GM21528 (cell line): ENCODE results near the gene ADAMTS2.

Experiments
- ATAC-seq: cut with Tn5 transposase; IDR thresholded peaks from one replicate; pipeline ENCODE4 v1.9.1; 2021; ENCODE audit warnings: mild to moderate bottlenecking, moderate library complexity; ENCODE audit not compliant: unreplicated experiment, low FRiP score

Gene ADAMTS2

DNA sequence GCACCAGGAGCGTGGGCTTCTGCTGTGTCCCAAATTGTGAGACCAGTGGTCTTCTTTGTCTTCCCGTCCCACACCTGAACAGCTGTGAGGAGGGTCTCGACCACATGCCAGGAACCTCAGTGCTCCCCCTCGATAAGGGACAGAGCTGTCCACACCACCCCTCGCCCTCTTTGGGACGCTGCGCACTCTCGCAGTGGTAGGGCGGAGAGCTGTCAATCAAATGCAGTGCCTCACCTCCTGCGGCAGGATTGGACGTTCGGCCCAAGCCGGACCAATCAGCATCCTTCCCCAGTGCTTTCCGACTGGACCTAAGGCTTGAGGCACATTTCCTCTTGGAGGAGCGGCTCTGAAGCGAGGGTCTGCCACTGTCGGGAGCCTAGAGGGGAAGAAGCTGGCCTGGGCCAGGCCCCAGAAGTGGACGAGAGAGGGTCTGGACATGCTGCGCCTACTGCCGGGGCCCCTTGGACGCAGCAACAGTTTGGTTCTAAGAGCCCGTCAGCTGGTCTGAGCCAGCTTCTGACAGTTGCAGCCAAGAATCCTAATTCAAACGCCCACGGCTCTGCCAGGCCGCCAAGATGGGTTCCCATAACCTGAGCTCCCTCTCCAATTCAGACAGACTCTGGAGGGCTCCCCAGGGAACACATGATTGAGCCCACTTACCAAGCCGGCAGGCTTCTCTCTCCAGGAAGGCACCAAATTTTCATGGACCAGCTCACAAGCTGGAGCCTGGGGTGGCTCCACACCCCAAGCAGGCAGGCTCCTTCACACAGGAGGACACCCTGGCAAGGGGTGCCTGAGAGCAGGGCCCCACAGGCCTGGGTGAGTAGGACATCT is 28.1 kb upstream of the ADAMTS2 start:
- no peak for ATAC-seq

DNA sequence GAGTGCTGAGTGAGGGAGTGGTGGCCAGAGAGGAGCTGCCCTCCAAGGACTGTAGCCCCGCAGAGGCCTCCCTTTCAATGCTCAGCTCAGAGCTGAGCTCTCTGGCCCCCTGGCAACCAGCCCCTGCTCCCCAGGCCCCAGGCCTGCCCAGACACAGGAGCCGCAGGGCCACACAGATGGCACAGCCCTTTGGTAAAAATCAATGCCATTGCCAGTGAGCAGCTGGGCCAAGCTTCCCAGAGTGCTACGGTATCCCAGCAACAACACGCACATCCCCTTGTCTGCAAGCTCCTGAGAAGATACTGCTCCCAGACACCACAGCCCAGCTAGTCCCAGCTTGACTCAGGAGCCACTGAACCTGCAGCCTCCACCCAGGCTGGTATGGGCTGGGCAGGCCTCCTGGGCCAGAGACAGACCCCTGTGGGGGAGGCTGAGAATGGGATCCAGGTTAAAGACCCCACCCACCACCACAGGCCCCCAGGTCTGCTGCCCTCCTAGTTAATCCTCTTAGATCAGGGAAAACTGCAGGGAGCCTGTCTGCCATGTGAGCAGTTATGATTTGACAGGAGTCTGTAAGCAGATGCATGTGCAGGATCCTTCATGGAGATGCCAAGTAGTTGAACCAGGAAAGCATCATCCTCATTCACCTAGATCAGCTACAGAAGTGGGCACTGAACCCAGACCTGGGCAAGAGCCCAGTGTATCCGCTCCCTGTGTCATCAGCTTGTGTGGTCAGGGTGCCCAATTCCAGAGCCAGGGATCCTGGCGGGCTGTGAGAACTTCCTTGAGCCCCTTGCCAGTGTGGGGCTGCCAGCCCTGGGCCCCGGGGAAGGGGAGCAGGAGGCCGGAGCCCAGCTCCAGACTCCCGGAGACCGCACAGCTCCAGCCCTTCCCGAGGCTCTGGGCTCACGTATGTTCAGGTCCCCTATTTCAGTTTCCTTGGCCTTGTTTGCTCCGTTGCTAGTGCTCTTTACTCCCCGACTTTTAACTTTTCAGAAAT is 26.7 kb upstream of the ADAMTS2 start:
- ATAC-seq = no peak

DNA sequence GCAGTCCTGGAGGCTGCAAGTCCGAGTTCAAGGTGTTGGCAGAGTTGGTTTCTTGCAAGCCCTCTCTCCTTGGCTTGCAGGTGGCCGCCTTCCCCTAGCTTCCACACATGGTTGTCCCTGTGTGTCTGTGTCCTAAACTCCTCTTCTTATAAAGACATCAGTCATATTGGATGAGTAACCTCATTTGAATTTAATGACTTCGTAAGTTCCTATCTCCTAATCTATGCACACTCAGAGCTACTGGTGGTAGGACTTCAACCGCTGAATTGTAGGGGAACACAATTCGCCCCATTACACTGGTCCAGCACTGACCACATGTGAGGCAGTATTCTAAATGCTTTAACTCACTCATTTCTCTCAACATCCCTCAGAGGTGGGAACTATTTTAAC is 25.9 kb upstream of the ADAMTS2 start:
- no peak for ATAC-seq

DNA sequence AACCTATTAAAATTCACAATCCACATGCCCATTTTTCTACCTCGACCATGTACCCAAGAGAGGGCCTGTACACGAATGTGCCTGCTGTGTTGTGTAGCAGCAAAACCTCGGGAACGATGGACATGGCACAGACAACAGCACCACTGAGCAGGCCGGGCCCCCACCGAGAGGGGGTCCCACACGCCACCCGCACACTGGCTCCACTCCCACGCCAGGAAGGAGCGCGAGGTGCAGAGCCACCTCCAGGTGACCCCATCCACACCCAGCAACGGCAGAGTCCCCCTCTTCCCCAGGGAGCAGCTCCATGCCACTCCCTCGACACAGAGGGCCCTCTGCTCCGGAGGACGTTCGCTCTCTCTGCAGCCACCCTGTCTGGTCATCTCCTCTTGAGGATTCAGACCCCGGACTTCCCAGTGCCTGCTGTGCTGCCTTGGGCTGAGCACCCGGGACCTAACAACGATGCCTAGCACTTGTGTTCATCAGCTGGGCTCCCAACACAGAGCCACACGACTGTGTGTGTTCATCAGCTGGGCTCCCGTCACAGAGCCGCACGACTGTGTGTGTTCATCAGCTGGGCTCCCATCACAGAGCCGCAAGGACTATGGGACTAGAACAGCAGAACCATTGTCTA is 25.3 kb upstream of the ADAMTS2 start:
- no peak for ATAC-seq

- ATAC-seq = no peak
These were observed 24.2 kb upstream of the ADAMTS2 start for GRCh38 chr5:179369530-179369884.

DNA sequence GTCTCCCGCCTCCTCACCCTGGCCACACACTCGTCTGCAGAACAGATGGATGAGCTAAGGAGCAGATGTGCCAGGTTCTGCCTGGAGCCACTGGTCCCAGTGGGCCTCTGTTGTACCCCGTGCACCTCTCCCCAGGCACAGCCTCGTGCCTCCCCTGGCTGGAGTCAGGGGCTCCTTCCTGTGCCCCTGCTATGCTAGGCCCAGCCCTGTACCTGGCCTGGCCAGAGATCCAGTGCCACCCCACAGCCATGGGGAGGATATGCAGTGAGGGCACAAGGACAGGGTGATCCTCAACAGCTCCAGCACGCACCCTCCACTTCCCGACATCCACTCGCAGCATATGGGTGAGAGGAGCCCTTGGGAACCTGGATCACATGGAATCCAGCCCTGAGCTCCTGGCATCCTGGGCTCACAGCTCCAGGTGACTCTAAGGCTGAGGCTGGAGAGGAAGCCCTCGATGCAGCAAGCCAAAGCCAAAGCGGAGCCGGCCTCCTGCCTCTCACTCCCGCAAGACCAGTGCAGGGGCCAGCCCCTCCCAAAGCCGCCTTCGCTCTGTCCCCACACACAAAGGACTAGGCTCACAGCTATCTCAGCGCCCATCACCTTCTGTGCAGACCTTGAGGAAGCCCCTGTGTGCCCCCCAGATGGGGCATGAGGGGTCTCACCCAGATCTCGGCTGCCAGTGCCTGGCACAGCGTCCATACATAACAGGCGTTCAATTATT is 23.7 kb upstream of the ADAMTS2 start:
- no peak for ATAC-seq

- no peak for ATAC-seq
These were observed 23.0 kb upstream of the ADAMTS2 start for GRCh38 chr5:179368126-179368805.

GRCh38 chr5:179367491-179367890 is 22.2 kb upstream of the ADAMTS2 start:
- ATAC-seq = no peak

- no peak for ATAC-seq
These were observed 17.1 kb upstream of the ADAMTS2 start for GRCh38 chr5:179362355-179362754.

DNA sequence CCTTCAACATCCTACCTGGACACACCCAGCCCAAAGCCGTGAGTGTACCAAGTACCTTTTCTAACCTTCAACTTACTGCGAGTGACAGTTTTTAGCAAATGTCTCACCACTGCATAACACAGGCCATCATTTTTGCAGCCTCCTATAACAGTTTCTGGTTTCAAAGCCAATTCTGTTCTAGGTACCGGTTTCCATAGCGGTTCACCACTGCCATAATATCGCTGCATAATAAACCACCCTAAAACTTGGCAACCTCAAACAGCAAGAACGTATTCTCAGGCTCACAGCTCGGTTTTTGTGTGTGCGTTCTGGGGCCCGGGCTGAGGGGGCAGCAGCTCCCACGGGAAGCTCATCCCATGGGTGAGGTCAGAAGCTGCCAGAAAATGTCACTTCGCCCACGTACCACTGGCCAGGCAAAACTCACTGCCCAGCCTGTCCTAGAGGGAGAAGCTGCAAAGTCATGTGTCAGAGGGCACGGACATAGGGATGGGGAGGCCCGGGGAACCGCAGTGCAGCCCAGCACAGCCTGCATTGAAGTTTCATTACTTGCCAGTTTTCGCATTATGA is 15.9 kb upstream of the ADAMTS2 start:
- no peak for ATAC-seq

DNA sequence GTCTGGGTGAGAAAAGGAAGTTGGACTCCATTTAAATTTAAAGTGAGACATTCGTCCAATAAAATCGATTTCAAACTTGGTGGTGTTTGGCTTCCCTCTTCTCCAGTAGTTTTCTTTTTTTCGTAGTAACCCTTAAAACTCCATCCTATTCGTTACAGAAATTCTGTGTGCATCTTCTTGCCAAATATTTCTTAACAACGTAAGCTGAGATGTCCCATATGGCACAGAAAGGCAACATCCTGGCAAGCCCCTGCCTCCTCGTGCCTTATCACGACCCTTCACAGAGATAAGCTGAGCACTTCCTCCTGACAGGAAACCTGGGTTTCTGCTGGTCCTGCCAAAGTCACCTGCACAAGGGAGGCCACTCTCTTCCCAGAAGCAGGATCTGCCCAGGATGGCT is 11.8 kb upstream of the ADAMTS2 start:
- no peak for ATAC-seq

DNA sequence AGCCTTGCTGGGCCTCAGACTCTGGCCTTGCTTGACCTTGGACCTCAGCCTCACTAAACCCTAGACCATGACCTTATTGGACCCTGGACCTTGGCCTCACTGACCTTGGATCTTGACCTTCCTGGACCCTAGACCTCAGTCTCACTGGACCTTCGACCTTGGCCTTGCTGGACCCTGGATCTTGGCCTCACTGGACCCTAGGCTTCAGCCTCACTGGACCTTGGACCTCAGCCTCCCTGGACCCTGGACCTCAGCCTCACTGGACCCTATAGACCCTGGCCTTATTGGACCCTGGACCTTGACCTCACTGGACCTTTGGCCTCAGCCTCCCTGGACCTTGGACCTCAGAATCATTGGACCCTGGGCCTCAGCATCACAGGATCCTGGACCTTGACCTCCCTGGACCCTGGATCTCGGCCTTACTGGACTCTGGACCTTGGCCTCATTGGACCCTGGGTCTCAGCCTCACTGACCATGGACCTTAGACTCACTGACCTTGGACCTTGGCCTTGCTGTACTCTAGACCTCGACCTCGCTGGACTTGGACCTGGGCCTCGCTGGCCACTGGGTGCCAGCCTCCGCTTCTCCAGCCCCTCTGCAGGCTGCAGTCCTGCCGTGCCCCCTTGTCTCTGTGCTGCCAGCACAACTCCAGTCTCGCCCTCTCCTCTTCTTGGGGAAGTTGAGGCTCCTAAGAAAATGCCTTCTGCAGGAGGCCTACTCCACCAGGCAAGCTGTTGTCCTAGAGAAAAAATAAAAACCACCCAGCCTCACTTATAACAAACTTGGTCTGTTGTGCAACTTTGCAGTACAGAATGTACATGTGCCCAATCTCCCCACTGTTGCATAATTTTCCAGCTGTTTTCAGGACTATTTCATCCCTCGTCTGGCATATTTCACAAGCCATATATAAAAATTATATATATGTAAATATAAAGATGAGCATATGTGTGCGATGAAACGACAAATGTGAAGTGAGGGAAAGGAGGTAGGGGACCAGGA is 11.0 kb upstream of the ADAMTS2 start:
- ATAC-seq = no peak

DNA sequence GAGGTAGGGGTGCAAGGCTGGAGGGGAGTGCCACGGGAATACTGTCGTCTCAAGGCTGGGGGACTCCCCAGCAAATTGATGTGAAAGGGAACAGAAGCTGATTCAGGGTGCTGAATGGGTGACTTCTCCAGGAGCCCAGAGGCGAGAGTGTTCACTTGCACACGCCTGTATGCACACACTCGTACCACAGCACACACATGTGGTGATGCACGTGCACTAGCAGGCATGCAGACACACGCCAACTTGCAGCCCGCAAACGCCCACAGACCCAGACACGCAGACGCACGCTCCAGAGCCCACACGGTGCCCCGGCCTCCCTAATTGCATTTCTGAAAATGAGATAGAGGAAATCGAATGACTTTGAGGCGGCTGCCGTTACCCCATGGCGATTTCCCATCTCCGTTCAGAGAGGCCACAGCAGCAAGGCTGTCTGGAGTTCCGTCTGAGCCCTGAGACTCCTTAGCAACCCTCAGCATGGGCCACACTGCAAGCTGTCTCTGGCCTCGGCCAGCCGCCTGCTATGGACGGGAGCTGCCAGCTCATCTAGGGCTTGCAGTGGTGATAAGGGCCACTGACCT is 9.1 kb upstream of the ADAMTS2 start:
- no peak for ATAC-seq

GRCh38 chr5:179348843-179349242 is 3.6 kb upstream of the ADAMTS2 start:
- no peak for ATAC-seq

- ATAC-seq = no peak
These were observed 2.8 kb upstream of the ADAMTS2 start for GRCh38 chr5:179348011-179348530.

DNA sequence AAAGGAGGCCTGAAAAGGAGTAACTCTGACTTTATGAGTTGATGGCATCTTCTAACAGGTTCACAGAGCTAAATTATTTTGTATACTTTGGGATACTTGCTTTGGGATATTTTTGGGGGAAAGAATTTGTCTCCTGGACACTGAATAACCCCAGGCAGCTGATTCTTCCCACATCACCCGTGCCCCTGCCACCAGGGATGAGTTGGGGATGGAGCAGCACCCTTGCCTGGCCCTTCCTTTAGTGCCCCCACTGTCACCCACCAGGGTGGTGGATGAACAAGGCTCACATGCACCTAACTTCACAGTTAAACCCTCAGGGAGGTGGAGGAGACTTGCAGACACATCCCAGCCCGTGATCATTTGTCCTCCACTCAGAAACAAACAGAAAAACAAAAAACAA is 2.3 kb upstream of the ADAMTS2 start:
- no peak for ATAC-seq

- ATAC-seq = no peak
These were observed 1.6 kb upstream of the ADAMTS2 start for GRCh38 chr5:179346875-179347274.

- ATAC-seq = no peak
These were observed 1.1 kb upstream of the ADAMTS2 start for GRCh38 chr5:179346401-179346800.
